ENCODE measurements around the gene TNFSF15.

DNA sequence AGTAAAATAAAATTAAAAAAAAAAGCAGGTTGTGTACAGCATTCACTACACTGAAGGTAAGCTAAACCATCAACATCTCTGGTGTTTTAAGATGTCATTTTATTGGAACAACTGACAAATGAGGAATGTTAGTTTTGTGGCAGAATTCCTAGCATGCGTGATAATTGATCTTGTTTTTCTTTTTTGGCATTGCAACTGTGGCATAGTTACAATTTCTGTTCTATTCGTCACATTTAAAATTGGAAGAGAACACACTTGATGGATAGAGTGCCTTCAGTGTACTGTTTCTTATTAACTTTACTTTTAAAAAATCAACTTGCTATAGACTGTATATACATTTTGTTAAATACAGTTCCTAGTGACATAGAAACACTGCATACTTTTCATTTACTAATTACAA, 43.6 kb upstream of the TNFSF15 start:
- TF ChIP-seq, protein P1, sequence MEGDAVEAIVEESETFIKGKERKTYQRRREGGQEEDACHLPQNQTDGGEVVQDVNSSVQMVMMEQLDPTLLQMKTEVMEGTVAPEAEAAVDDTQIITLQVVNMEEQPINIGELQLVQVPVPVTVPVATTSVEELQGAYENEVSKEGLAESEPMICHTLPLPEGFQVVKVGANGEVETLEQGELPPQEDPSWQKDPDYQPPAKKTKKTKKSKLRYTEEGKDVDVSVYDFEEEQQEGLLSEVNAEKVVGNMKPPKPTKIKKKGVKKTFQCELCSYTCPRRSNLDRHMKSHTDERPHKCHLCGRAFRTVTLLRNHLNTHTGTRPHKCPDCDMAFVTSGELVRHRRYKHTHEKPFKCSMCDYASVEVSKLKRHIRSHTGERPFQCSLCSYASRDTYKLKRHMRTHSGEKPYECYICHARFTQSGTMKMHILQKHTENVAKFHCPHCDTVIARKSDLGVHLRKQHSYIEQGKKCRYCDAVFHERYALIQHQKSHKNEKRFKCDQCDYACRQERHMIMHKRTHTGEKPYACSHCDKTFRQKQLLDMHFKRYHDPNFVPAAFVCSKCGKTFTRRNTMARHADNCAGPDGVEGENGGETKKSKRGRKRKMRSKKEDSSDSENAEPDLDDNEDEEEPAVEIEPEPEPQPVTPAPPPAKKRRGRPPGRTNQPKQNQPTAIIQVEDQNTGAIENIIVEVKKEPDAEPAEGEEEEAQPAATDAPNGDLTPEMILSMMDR (conservative IDR thresholded peaks at IDR 0.05) = no peak
- no peak for TF ChIP-seq EZH2 (IDR thresholded peaks at IDR 0.05; ENCODE audit: low read depth)

All from PC-9 (cell line).